GM13977 (cell line): ENCODE measurements around the gene CCDC85B.

Source experiments
- DNase-seq: peaks from one replicate; pipeline ENCODE4 v3.0.0; 2012; ENCODE audit warnings: low spot score
- in situ Hi-C: fragments of 300-500 bp; cut with MboI; formaldehyde crosslinking; loops from one replicate; pipeline ENCODE4 v1.12.0; 2022; ENCODE audit warnings: low sequenced_read_pairs, low pct_unique_long_range_greater_than_20kb, mixed read lengths, inconsistent platforms; ENCODE audit not compliant: unreplicated experiment
- TF ChIP-seq, protein P1 (sequence below): IDR thresholded peaks from 2 replicates; pipeline ENCODE4 v1.5.1; 2012; ENCODE audit warnings: mild to moderate bottlenecking, control low read depth; ENCODE audit not compliant: insufficient read depth; ENCODE audit errors: extremely low read depth, missing control alignments

CCDC85B gene

DNA sequence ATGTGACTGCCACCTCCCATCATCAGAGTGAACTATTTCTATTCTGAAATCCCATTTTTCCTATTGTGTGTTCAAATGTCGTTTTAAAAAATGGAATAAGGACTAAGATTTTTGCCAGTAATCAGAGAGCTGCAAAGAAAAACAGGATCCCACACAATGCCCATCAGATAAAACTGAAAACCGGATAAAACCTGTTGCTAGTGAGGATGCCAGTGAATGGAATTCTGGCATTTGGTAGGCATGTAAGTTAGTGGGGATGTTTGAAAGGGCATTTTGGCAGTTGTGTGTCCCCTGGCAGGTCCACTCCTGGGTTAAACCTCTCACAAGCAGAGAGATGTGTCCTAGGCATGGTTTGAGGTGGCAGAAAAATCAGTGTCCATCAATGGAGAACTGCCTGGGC, 34.9 kb downstream of the CCDC85B start:
- no peak for DNase-seq
- TF ChIP-seq, protein P1, sequence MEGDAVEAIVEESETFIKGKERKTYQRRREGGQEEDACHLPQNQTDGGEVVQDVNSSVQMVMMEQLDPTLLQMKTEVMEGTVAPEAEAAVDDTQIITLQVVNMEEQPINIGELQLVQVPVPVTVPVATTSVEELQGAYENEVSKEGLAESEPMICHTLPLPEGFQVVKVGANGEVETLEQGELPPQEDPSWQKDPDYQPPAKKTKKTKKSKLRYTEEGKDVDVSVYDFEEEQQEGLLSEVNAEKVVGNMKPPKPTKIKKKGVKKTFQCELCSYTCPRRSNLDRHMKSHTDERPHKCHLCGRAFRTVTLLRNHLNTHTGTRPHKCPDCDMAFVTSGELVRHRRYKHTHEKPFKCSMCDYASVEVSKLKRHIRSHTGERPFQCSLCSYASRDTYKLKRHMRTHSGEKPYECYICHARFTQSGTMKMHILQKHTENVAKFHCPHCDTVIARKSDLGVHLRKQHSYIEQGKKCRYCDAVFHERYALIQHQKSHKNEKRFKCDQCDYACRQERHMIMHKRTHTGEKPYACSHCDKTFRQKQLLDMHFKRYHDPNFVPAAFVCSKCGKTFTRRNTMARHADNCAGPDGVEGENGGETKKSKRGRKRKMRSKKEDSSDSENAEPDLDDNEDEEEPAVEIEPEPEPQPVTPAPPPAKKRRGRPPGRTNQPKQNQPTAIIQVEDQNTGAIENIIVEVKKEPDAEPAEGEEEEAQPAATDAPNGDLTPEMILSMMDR, result no peak
- in situ Hi-C loops, result no loop called here

DNA sequence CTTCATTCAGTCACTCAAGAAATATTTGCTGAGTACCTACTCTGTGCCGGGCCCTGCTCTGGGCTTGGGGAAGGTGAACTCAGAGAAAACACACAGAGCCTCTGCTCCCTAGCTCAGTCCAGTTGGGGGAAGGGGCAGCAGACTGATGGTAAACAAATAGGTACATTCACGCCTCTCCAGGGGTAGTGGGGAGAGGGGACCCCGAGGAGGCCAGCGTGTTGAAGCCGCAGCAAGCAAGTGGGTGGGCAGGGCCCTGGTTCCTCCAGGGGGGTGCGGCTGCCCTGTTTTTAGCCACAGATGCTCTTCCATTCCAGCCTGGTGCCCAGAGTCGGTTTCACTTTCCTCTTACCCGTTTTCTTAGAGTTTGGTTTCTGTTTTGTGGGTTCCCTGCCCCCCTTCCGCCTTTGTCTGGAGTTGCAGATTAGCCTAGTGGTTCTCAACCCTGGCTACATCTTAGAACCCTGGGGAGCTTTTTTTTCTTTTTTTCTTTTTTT, 37.5 kb downstream of the CCDC85B start:
- TF ChIP-seq, protein P1, result no peak
- in situ Hi-C loops, result no loop called here
- peak; percentile 89 for DNase-seq

DNA sequence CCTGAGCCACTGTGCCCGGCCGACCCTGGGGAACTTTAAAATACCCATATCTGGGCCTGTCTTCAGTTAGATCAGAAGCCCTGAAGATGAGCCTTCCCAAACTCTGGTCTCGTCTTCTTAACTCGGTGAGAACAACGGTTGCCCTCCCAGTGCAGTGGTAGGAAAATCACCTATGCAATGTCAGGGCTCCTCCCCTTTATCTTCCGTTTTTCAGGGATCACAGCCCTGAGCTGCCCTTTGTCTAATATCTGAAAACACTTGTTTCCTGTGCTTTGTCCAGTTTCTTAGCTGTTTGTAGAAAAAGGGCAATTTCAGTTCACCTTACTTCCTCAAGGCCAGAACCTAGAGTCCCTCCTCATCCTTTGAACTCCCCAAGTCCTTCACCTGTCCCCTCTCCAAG, 38.2 kb downstream of the CCDC85B start:
- DNase-seq, result no peak
- TF ChIP-seq, protein P1, result no peak
- in situ Hi-C loops, result no loop called here

DNA sequence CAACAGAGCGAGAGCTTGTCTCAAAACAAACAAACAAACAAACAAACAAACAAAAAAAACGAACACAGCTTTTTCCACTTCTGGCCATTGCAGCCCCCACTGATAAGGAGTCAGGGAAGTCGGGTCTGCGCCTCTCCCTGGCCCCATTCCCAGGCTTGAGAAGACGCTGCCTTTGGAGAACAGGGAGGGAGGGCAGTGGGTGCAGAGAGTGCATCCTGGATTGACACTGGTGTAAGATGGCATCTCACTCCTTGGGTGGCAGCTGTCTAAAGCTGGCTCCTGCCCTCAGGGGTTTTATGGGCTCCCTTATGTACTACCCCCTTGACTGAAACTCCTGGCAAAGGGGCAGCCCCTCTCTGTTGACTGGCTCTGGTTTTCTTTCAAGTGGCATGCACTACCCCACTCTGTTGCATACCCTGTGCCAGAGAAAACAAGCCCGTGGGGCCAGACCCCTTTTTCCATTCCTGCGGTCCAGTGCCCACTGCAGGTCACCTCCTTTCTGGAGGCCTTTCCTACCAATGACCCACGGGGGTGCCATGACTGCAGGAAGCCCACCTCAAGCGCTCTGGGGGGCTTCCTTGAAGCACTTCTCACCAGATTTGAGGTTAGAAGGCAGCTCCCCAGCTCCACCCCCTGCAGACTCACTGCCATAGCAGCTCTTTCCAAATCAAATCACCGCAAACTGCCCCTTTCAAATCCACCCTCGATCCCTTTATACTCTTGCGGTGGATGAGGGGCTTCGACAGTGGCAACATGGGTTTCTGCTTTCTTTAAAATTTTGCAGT, 41.5 kb downstream of the CCDC85B start:
- no peak for DNase-seq
- in situ Hi-C loops, result no loop called here
- TF ChIP-seq, protein P1, result no peak

DNA sequence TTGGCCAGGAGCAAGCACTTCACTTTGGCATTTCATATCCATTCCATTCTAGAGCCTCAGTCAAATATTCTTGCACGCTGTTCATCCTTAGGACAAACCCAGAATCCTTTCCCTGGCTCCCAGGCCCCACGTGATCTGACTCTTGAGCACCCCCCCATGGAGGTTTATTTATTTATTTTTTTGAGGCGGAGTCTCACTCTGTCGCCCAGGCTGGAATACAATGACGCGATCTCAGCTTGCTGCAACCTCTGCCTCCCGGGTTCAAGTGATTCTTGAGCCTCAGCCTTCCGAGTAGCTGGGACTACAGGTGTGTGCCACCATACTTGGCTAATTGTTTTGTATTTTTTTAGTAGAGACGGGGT, 42.1 kb downstream of the CCDC85B start:
- TF ChIP-seq, protein P1, result no peak
- no peak for DNase-seq
- in situ Hi-C loops, result no loop called here

DNA sequence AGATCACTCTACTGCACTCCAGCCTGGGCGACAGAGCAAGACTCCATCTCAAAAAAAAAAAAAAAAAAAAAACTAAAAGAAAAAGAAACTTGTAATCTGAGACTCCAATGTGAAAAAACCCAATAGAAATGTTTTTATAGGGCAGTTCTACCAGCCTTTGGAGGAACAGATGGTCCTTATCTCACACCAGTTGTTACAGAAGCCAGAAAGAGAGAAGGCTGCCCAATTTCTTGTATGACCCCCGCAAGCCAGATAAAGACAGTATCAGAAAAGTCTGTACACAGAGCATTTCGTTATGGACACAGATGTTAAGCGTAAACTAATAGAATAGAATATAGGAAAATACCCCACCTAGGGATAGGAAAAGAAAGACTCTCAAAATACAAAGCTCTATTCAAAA, 43.5 kb downstream of the CCDC85B start:
- in situ Hi-C loops, result no loop called here
- TF ChIP-seq, protein P1, result no peak

More for the DNA sequence above, 43.5 kb downstream of the CCDC85B start:
- no peak for DNase-seq
